Fibroblast of peridontal ligament (primary cell): ENCODE data around the gene CYSTM1.

Experiments
- DNase-seq: peaks from one replicate; pipeline ENCODE4 v3.0.0-alpha.2; 2010; ENCODE audit errors: extremely low read depth

Gene CYSTM1

GRCh38 chr5:140292212-140293036 lies 117.4 kb downstream of the CYSTM1 start:
- DNase-seq = no peak
